HG03442 (cell line): Measurements from ENCODE around the gene RANBP3.
"Not testable (repeated sequence)": the region's sequence is repeated elsewhere in the genome, so short reads cannot be mapped to it uniquely, and the experiment has no call there.

Experiments used
- ATAC-seq: cut with Tn5 transposase; IDR thresholded peaks from one replicate; pipeline ENCODE4 v1.9.1; 2021; ENCODE audit warnings: mild to moderate bottlenecking, moderate library complexity; ENCODE audit not compliant: unreplicated experiment

The RANBP3 gene

DNA sequence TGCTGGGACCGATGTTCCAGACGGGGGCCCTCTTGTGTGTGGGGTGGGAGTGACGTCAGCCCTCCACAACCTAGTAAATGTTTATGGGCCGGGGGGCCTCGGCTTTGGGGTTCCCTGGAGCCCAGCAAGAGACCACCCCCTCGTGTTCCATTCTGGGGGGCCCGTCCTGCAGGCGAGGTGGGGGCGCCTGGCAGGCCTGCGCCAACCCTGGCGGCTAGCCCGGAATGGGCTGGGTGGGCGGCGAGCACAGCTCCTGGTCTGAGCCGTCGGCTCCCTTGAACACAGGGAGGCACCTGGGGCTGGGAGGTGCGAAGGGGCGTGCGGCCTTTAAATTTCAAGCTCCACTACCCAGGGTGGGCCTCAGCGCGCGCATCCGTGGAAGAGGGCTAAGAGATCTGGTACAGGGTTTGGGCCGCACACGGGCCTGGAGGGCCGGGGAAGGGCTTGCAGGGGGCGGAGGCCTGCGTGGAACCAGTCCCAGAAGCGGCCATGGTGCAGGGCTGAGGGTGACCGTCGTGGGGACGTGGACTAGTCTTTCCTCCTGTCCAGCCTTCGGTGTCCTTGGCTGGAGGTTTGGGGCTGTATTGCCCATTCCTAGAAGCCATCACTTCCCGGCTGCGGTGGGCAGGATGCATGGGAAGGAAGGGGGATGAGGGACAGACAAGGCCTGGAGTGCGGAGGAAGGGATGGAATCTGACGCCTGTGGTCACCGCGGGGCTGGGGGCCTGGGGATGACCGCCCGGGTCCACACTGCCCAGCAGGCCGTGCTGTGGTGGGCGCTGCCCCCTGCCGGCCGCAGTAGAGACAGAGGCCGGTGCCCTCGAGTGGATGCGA lies 85.8 kb downstream of the RANBP3 start:
- no peak for ATAC-seq

- no peak for ATAC-seq
Measured at GRCh38 chr19:5891572-5891937, 86.4 kb downstream of the RANBP3 start.

DNA sequence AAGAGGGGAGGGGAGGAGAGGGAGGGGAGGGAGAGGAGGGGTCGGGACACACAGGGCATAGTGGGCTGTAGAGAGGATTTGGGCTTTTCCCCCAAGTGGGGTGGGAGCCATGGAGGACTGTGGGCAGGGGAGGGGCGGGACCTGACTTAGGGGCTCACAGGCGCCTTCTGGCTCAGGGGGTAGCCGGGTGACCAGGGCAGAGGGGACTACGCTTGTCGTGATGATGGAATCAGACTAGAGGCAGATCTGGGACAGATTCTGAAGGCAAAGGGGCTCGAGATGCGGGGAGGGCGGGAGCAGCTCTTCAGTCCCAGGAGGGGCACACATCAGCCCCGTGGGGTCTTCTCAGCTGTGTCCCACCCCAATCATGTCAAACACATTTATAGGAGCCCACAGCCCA lies 87.8 kb downstream of the RANBP3 start:
- ATAC-seq, result no peak

GRCh38 chr19:5889288-5889971 lies 88.5 kb downstream of the RANBP3 start:
- ATAC-seq, result no peak

- ATAC-seq, result not testable (repeated sequence)
Measured at GRCh38 chr19:5884065-5884811, 93.7 kb downstream of the RANBP3 start.

- not testable (repeated sequence) for ATAC-seq
Measured at GRCh38 chr19:5883157-5883873, 94.6 kb downstream of the RANBP3 start.

- no peak for ATAC-seq
Measured at GRCh38 chr19:5882421-5882968, 95.4 kb downstream of the RANBP3 start.

GRCh38 chr19:5881543-5882299 lies 96.2 kb downstream of the RANBP3 start:
- ATAC-seq, result no peak

DNA sequence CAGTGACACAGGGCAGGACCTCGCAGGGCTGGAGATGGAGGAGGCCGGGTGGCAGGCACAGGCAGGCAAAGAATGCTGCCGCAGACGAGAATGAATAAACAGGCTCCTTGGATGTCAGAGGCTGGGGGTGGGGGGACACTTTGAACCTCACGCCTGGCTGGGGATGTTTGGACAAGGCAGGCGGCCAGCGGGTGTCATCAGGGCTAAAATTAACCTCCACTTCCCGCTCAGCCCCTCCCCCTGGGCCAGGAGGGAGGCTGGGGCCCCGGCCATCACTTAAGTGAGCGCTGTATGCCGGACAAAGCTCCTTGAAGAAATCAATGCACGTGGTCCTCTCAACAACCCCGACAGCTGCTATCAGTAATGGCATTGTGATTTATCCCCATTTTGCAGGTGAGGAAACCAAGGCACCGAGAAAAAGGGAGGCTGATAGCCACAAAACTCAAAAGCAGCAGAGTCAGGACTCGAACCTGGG lies 97.3 kb downstream of the RANBP3 start:
- ATAC-seq, result no peak

DNA sequence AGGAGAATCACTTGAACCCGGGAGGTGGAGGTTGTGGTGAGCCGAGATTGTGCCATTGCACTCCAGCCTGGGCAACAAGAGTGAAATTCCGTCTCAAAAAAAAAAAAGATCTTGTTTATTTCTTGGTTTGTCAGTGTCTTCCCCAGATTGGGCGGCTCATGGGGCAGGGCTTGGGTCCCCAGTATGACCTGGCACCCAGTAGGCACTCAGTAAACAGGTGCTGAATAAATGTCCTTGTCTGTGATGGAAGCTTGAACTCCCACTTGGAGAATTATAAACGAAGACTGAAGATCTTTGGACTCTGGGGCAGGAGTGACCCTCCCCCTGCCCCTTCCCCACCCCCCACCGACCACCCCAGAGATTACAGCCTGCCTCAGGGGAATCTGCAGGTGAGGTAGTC lies 97.7 kb downstream of the RANBP3 start:
- ATAC-seq, result no peak

DNA sequence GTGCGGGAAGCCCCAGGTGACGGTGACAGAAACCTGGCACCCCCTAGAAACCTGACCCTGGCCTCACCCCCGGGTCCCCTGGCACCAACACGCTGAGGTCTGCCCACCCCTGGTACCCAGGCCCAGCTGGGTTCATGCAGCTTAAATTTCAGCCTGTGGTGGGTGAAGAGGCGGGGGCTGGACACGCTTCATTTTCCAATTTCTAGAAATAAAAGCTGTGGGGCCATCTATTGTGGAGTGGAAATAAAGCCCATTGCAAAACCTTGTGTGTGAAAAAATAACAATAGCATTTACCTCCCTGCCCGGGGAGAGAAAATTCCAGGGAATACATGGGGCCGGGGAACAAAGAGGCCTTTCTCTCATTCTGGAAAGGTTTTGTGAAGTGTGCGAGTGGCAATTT lies 100.1 kb downstream of the RANBP3 start:
- ATAC-seq, result no peak

- no peak for ATAC-seq
Measured at GRCh38 chr19:5877427-5877826, 100.5 kb downstream of the RANBP3 start.

- not testable (repeated sequence) for ATAC-seq
Measured at GRCh38 chr19:5874496-5874895, 103.4 kb downstream of the RANBP3 start.

- ATAC-seq, result no peak
Measured at GRCh38 chr19:5873617-5874199, 104.2 kb downstream of the RANBP3 start.

DNA sequence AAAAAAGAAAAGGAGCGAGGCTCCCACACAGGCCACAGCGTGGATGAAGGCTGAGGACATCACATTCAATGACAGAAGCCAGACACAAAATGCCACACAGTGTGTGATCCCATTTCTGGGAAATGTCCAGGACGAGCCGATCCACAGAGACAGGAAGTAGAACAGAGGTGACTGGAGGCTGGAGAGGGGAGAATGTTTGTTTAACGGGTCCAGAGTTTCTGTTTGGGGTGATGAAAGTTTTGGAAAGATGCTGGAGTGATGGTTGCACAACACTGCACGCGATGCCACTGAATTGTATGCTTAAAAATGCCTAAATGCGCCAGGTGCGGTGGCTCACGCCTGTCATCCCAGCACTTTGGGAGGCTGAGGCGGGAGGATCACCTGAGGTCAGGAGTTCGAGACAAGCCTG lies 107.0 kb downstream of the RANBP3 start:
- no peak for ATAC-seq

GRCh38 chr19:5867201-5868136 lies 110.5 kb downstream of the RANBP3 start:
- no peak for ATAC-seq
